Amygdala (tissue), 56 donors: ENCODE results near the gene ERMARD.

Experiments
- DNase-seq, 56 donors: peaks; one replicate each; lab custom pipeline; 2025; lab: John Stamatoyannopoulos, UW

Gene ERMARD

GRCh38 chr6:169816054-169816453, 64.6 kb downstream of the ERMARD start:
- DNase-seq = no peak

GRCh38 chr6:169816975-169817374, 65.6 kb downstream of the ERMARD start:
- DNase-seq = no peak

GRCh38 chr6:169820358-169820757, 68.9 kb downstream of the ERMARD start:
- no peak for DNase-seq

GRCh38 chr6:169824021-169824420, 72.6 kb downstream of the ERMARD start:
- DNase-seq = no peak

GRCh38 chr6:169824848-169825557, 73.6 kb downstream of the ERMARD start:
- DNase-seq = no peak

- no peak for DNase-seq
Measured at GRCh38 chr6:169825558-169826225, 74.3 kb downstream of the ERMARD start.

GRCh38 chr6:169826697-169827096, 75.3 kb downstream of the ERMARD start:
- DNase-seq = no peak

GRCh38 chr6:169827290-169827717, 75.9 kb downstream of the ERMARD start:
- DNase-seq = no peak

- no peak for DNase-seq
Measured at GRCh38 chr6:169828176-169828575, 76.8 kb downstream of the ERMARD start.

- no peak for DNase-seq
Measured at GRCh38 chr6:169829786-169830185, 78.4 kb downstream of the ERMARD start.

- DNase-seq = no peak
Measured at GRCh38 chr6:169830876-169831275, 79.5 kb downstream of the ERMARD start.
